NCI-H446 (cell line): ENCODE data around the gene NCR1.
"Not testable (repeated sequence)": the region's sequence is repeated elsewhere in the genome, so short reads cannot be mapped to it uniquely, and the experiment has no call there.

Source experiments
- DNase-seq, 2 experiments: peaks; one replicate each; lab custom pipeline; 2025; lab: John Stamatoyannopoulos, UW

Gene NCR1

GRCh38 chr19:54907899-54908298 is 2.0 kb downstream of the NCR1 start:
- DNase-seq = not testable (repeated sequence)

- no peak for DNase-seq
Measured at GRCh38 chr19:54916822-54917221, 10.9 kb downstream of the NCR1 start.

- no peak for DNase-seq
Measured at GRCh38 chr19:54918499-54918898, 12.6 kb downstream of the NCR1 start.

- peak in 1 of 2 experiments; percentile 1 for DNase-seq
Measured at GRCh38 chr19:54919646-54920563, 14.0 kb downstream of the NCR1 start.

- no peak for DNase-seq
Measured at GRCh38 chr19:54921082-54921481, 15.1 kb downstream of the NCR1 start.

GRCh38 chr19:54923276-54923675 is 17.3 kb downstream of the NCR1 start:
- DNase-seq = no peak

GRCh38 chr19:54928299-54928698 is 22.4 kb downstream of the NCR1 start:
- no peak for DNase-seq

- DNase-seq = no peak
Measured at GRCh38 chr19:54937926-54938325, 32.0 kb downstream of the NCR1 start.

- DNase-seq = no peak
Measured at GRCh38 chr19:54938906-54939305, 33.0 kb downstream of the NCR1 start.

GRCh38 chr19:54939538-54939937 is 33.6 kb downstream of the NCR1 start:
- not testable (repeated sequence) for DNase-seq

- DNase-seq = not testable (repeated sequence)
Measured at GRCh38 chr19:54943772-54944361, 37.9 kb downstream of the NCR1 start.

- DNase-seq = no peak
Measured at GRCh38 chr19:54947381-54947780, 41.4 kb downstream of the NCR1 start, which contains the start of gene NLRP7. Gene NLRP7, minus strand, starts transcription at chr19:54947530.

- no peak for DNase-seq
Measured at GRCh38 chr19:54949412-54949811, 43.5 kb downstream of the NCR1 start.

- not testable (repeated sequence) for DNase-seq
Measured at GRCh38 chr19:54950580-54950979, 44.6 kb downstream of the NCR1 start.

GRCh38 chr19:54952591-54953344 is 46.8 kb downstream of the NCR1 start:
- DNase-seq = no peak

GRCh38 chr19:54953345-54953713 is 47.4 kb downstream of the NCR1 start:
- DNase-seq = not testable (repeated sequence)

GRCh38 chr19:54955376-54955775 is 49.4 kb downstream of the NCR1 start:
- DNase-seq = no peak

GRCh38 chr19:54959840-54960239 is 53.9 kb downstream of the NCR1 start:
- no peak for DNase-seq
